H1 (cell line): ENCODE results near the gene HOGA1.

Source experiments
- ATF2 ChIP-seq: IDR thresholded peaks from 2 replicates; pipeline ENCODE4 v1.6.1; 2012; ENCODE audit warnings: low read length, inconsistent platforms
- CTCF ChIP-seq, 3 experiments: IDR thresholded peaks; 1 replicate in 2 of 3; 2 replicates in 1 of 3; pipeline versions ENCODE4 v1.5.1 to v1.6.1; 2011; ENCODE audit warnings: low read length in 3 of 3, mild to moderate bottlenecking in 3 of 3, inconsistent platforms in 2 of 3, low read depth in 1 of 3, moderate library complexity in 1 of 3; ENCODE audit not compliant: insufficient read depth in 1 of 3; ENCODE audit errors: control extremely low read depth in 1 of 3
- EGR1 ChIP-seq: IDR thresholded peaks from 2 replicates; pipeline ENCODE4 v1.6.1; 2011; ENCODE audit warnings: low read depth, low read length, borderline replicate concordance
- EZH2 ChIP-seq: fragments of 200-600 bp; sonication (generic); IDR thresholded peaks from 2 replicates; pipeline ENCODE4 v1.7.1; 2012; ENCODE audit warnings: low read depth, mild to moderate bottlenecking, moderate library complexity, low read length, inconsistent platforms; ENCODE audit not compliant: severe bottlenecking
- GABPA ChIP-seq: IDR thresholded peaks from 2 replicates; pipeline ENCODE4 v1.6.1; 2011; ENCODE audit warnings: mild to moderate bottlenecking, low read length, moderate library complexity, borderline replicate concordance; ENCODE audit not compliant: insufficient read depth
- MAFK ChIP-seq: IDR thresholded peaks from 2 replicates; pipeline ENCODE4 v1.6.1; 2012; ENCODE audit warnings: low read depth, mild to moderate bottlenecking, improper control_type of control experiment, low read length
- MAX ChIP-seq: IDR thresholded peaks from 2 replicates; pipeline ENCODE4 v1.6.1; 2012; ENCODE audit warnings: inconsistent platforms
- POLR2A ChIP-seq, 2 experiments: IDR thresholded peaks; 1 replicate in 1 of 2; 2 replicates in 1 of 2; pipeline ENCODE4 v1.6.1; 2011; ENCODE audit warnings: low read depth in 2 of 2, low read length in 2 of 2, mild to moderate bottlenecking in 2 of 2; ENCODE audit errors: control extremely low read depth in 1 of 2
- RAD21 ChIP-seq, 2 experiments: IDR thresholded peaks in 1 of 2; conservative IDR thresholded peaks in 1 of 2; 2 replicates each; pipeline ENCODE4 v1.6.1; 2011; ENCODE audit warnings: low read depth in 2 of 2, low read length in 2 of 2, improper control_type of control experiment in 1 of 2, inconsistent platforms in 1 of 2, mild to moderate bottlenecking in 1 of 2, moderate library complexity in 1 of 2
- RNF2 ChIP-seq: fragments of 200-900, 300-1000 bp; sonication (generic); IDR thresholded peaks from 2 replicates; pipeline ENCODE4 v1.7.1; 2016; ENCODE audit warnings: borderline replicate concordance, low read depth, mild to moderate bottlenecking, antibody characterized with exemption, low read length; ENCODE audit not compliant: poor library complexity, severe bottlenecking; ENCODE audit errors: missing control alignments
- SIX5 ChIP-seq: IDR thresholded peaks from 2 replicates; pipeline ENCODE4 v1.6.1; 2011; ENCODE audit warnings: mild to moderate bottlenecking, low read depth, low read length
- USF2 ChIP-seq: IDR thresholded peaks from 2 replicates; pipeline ENCODE4 v1.6.1; 2011; ENCODE audit warnings: low read length, improper control_type of control experiment

GRCh38 chr10:97547271-97547600, 37.0 kb upstream of the HOGA1 start:
- TF ChIP-seq CTCF (IDR thresholded peaks at IDR 0.05; ENCODE audit: control extremely low read depth in 1 of 3, insufficient read depth in 1 of 3, low read depth in 1 of 3, low read length in 3 of 3) (no peak), POLR2A (IDR thresholded peaks at IDR 0.05; ENCODE audit: control extremely low read depth in 1 of 2, low read depth in 2 of 2, low read length in 2 of 2) (no peak), RNF2 (no peak), MAFK (no peak), ATF2 (no peak), SIX5 (no peak), EZH2 (no peak), USF2 (no peak), RAD21 (IDR thresholded peaks at IDR 0.05 in 1 of 2, conservative IDR thresholded peaks at IDR 0.05 in 1 of 2; ENCODE audit: low read depth in 2 of 2, low read length in 2 of 2) (no peak), GABPA (no peak), MAX (no peak), EGR1 (no peak)
